Measurements from ENCODE around the gene PPFIBP2. TPM values are rescaled to one million over a fixed set of nuclear protein-coding genes. Genes with fewer than 3 reads are reported as not detected.

PPFIBP2 gene
- total and polyA plus RNA-seq, 12 donors: 11.4 to 36.5 (median 21.1) TPM

GRCh38 chr11:7501251-7501650 lies 12.5 kb upstream of the PPFIBP2 start:
- no peak overlapping the region for H3K27ac ChIP-seq
- no peaks in the 10 kb centered on the region for H3K27me3 ChIP-seq
- no peaks in the 10 kb centered on the region for H3K4me1 ChIP-seq (replicated peaks in 1 of 2)
- no peak overlapping the region for H3K4me3 ChIP-seq
- H3K9me3 ChIP-seq (replicated peaks in 1 of 3): no peaks in the 10 kb centered on the region
- no peak for DNase-seq
- WGBS, 4 donors: 40 to 96% (median 81%) methylated on average over 1 to 3 of the region's 3 CpGs
- intact Hi-C loops (cut with DNase I): no loop called here
- no peaks in the 10 kb centered on the region for H3K36me3 ChIP-seq (replicated peaks in 1 of 2)
- no peak for TF ChIP-seq POLR2A (IDR thresholded peaks at IDR 0.05)
- TF ChIP-seq CTCF (IDR thresholded peaks at IDR 0.05): no peak

- WGBS, 4 donors: 84 to 88% (median 86%) methylated on average over 4 of the region's 4 CpGs
- H3K27me3 ChIP-seq: no peaks in the 10 kb centered on the region
- intact Hi-C loops (cut with DNase I): no loop called here
- no peaks in the 10 kb centered on the region for H3K36me3 ChIP-seq (replicated peaks in 1 of 2)
- no peak overlapping the region for H3K4me3 ChIP-seq
- no peak for TF ChIP-seq CTCF (IDR thresholded peaks at IDR 0.05)
- TF ChIP-seq POLR2A (IDR thresholded peaks at IDR 0.05): no peak
- H3K4me1 ChIP-seq (replicated peaks in 1 of 2): no peaks in the 10 kb centered on the region
- no peak for DNase-seq
- H3K27ac ChIP-seq: no peak overlapping the region
- no peaks in the 10 kb centered on the region for H3K9me3 ChIP-seq (replicated peaks in 1 of 3)
Observed at GRCh38 chr11:7501894-7502293, 11.9 kb upstream of the PPFIBP2 start.

- no peak overlapping the region for H3K27ac ChIP-seq
- no peaks in the 10 kb centered on the region for H3K36me3 ChIP-seq (replicated peaks in 1 of 2)
- peaks cover 0 to under 1% of the 10 kb centered on the region in 2 donors for H3K4me1 ChIP-seq (replicated peaks in 1 of 2)
- H3K4me3 ChIP-seq: no peak overlapping the region
- DNase-seq: no peak
- H3K9me3 ChIP-seq (replicated peaks in 1 of 3): no peaks in the 10 kb centered on the region
- intact Hi-C loops (cut with DNase I): no loop called here
- H3K27me3 ChIP-seq: no peaks in the 10 kb centered on the region
- WGBS, 4 donors: 84 to 96% (median 91%) methylated on average over 3 of the region's 3 CpGs
- TF ChIP-seq CTCF (IDR thresholded peaks at IDR 0.05) (no peak), POLR2A (IDR thresholded peaks at IDR 0.05) (no peak)
Observed at GRCh38 chr11:7506243-7506642, 7.6 kb upstream of the PPFIBP2 start.

GRCh38 chr11:7508087-7508486 lies 5.7 kb upstream of the PPFIBP2 start:
- no peak overlapping the region for H3K4me3 ChIP-seq
- no peaks in the 10 kb centered on the region for H3K9me3 ChIP-seq (replicated peaks in 1 of 3)
- H3K27me3 ChIP-seq: no peaks in the 10 kb centered on the region
- DNase-seq: no peak
- no peaks in the 10 kb centered on the region for H3K36me3 ChIP-seq (replicated peaks in 1 of 2)
- TF ChIP-seq CTCF (IDR thresholded peaks at IDR 0.05): no peak
- TF ChIP-seq POLR2A (IDR thresholded peaks at IDR 0.05): no peak
- no peak overlapping the region for H3K27ac ChIP-seq
- H3K4me1 ChIP-seq (replicated peaks in 1 of 2): peaks cover 5 to 19% of the 10 kb centered on the region in 2 donors
- intact Hi-C loops (cut with DNase I): no loop called here
- WGBS, 4 donors: 92 to 96% (median 94%) methylated on average over 3 of the region's 3 CpGs

Data from adrenal gland (tissue), 12 donors.